Subcutaneous abdominal adipose tissue (tissue), 5 donors: ENCODE data around the gene TTC39B.
A peak's percentile ranks its signal among the peaks of the same experiment; 100 is the strongest.

Experiments
- H3K27ac ChIP-seq: one replicate; pipeline ENCODE4 v1.7.0; 2013; ENCODE audit warnings: low read depth, mild to moderate bottlenecking, inconsistent platforms, low read length, moderate library complexity
- H3K27me3 ChIP-seq, 5 donors: one replicate each; pipeline ENCODE4 v1.7.0; 2013; ENCODE audit warnings: low read length in 5 of 5, inconsistent platforms in 1 of 5; ENCODE audit not compliant: control insufficient read depth in 5 of 5, insufficient read depth in 4 of 5
- H3K36me3 ChIP-seq, 5 donors: one replicate each; pipeline ENCODE4 v1.7.0; 2013; ENCODE audit warnings: low read length in 5 of 5; ENCODE audit not compliant: control insufficient read depth in 5 of 5, insufficient read depth in 5 of 5
- H3K4me1 ChIP-seq, 5 donors: one replicate each; pipeline ENCODE4 v1.7.0; 2013; ENCODE audit warnings: low read length in 5 of 5, mild to moderate bottlenecking in 3 of 5, moderate library complexity in 1 of 5; ENCODE audit not compliant: control insufficient read depth in 5 of 5, insufficient read depth in 5 of 5
- H3K4me3 ChIP-seq, 5 donors: one replicate each; pipeline ENCODE4 v1.7.0; 2013; ENCODE audit warnings: low read length in 5 of 5, low read depth in 1 of 5
- H3K9ac ChIP-seq, 5 donors: one replicate each; pipeline ENCODE4 v1.7.0; 2013; ENCODE audit warnings: low read length in 5 of 5, mild to moderate bottlenecking in 4 of 5, moderate library complexity in 3 of 5
- H3K9me3 ChIP-seq, 5 donors: one replicate each; pipeline ENCODE4 v1.7.0; 2013; ENCODE audit warnings: low read length in 5 of 5; ENCODE audit not compliant: control insufficient read depth in 5 of 5
- donor health status: healthy.
- donor health status: healthy.
- donor health status: healthy.
- donor health status: healthy.
- donor health status: healthy.

Gene TTC39B

GRCh38 chr9:15219546-15219945 is 87.5 kb downstream of the TTC39B start:
- Histone ChIP-seq H3K36me3 (no peaks in the 10 kb centered on the region), H3K9me3 (no peaks in the 10 kb centered on the region), H3K4me1 (peaks cover 0 to 16% (median 0%) of the 10 kb centered on the region in 5 donors), H3K9ac (no peak overlapping the region), H3K27ac (no peak overlapping the region), H3K27me3 (no peaks in the 10 kb centered on the region), H3K4me3 (no peak overlapping the region)

DNA sequence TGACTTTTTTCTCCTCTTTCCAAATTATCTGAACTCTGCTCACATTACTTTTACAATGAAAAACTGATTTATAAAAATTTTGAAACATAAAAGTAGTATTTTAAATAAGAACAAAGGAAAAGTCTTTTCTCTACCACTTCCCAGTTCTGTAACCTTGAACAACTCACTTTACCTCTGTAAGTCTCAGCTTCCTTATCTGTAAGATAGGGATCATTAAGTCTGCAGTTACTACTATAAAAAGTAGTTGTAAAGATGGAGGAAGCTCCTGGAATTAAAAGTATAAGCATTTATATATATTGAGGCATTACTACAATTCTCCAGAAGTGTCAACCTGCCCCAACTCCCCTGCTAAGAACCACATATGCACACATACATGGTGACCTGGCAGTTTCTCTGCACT is 88.0 kb downstream of the TTC39B start:
- peaks cover 0 to 16% (median 0%) of the 10 kb centered on the region in 5 donors for H3K4me1 ChIP-seq
- H3K4me3 ChIP-seq = no peak overlapping the region
- no peak overlapping the region for H3K27ac ChIP-seq
- H3K36me3 ChIP-seq = no peaks in the 10 kb centered on the region
- no peaks in the 10 kb centered on the region for H3K27me3 ChIP-seq
- no peak overlapping the region for H3K9ac ChIP-seq
- no peaks in the 10 kb centered on the region for H3K9me3 ChIP-seq

DNA sequence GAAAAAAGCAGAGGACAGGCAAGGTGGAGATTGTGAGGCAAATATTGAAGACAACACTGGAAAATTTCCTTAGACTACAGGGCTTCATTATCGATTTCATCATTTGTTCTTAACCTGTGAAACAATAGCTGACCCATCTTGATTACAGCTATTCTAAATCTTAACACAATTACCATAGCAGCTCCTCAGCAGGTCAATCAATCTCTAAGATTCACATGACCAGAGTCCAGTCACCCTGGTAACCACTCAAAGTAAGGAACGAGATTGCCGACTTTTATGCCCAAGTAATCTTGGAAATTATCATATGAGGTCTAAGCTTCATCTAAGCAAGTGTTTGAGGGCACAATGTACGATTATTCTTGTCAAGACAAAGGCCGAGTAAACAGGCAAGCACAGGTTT is 93.8 kb downstream of the TTC39B start:
- no peaks in the 10 kb centered on the region for H3K9me3 ChIP-seq
- H3K27me3 ChIP-seq = no peaks in the 10 kb centered on the region
- no peaks in the 10 kb centered on the region for H3K36me3 ChIP-seq
- H3K27ac ChIP-seq = no peak overlapping the region
- H3K9ac ChIP-seq = no peak overlapping the region
- H3K4me1 ChIP-seq = peaks cover 0 to 8% (median 0%) of the 10 kb centered on the region in 5 donors
- H3K4me3 ChIP-seq = no peak overlapping the region

GRCh38 chr9:15211815-15212495 is 95.1 kb downstream of the TTC39B start:
- H3K4me1 ChIP-seq = peaks cover 0 to 9% (median 0%) of the 10 kb centered on the region in 5 donors
- peak overlapping the region in 1 of 5 donors; percentile 64 for H3K9ac ChIP-seq
- no peaks in the 10 kb centered on the region for H3K9me3 ChIP-seq
- H3K36me3 ChIP-seq = no peaks in the 10 kb centered on the region
- no peaks in the 10 kb centered on the region for H3K27me3 ChIP-seq
- H3K27ac ChIP-seq = no peak overlapping the region
- H3K4me3 ChIP-seq = no peak overlapping the region

- H3K9ac ChIP-seq = peak overlapping the region in 1 of 5 donors; percentile 64
- H3K9me3 ChIP-seq = no peaks in the 10 kb centered on the region
- H3K4me1 ChIP-seq = peaks cover 0 to 9% (median 0%) of the 10 kb centered on the region in 5 donors
- no peaks in the 10 kb centered on the region for H3K27me3 ChIP-seq
- H3K36me3 ChIP-seq = no peaks in the 10 kb centered on the region
- H3K4me3 ChIP-seq = no peak overlapping the region
- H3K27ac ChIP-seq = no peak overlapping the region
These were observed 95.7 kb downstream of the TTC39B start for GRCh38 chr9:15211160-15211814.

GRCh38 chr9:15206903-15207696 is 99.9 kb downstream of the TTC39B start:
- Histone ChIP-seq H3K27ac (no peak overlapping the region), H3K4me1 (peaks cover 0 to 9% (median 0%) of the 10 kb centered on the region in 5 donors), H3K9me3 (no peaks in the 10 kb centered on the region), H3K36me3 (peaks cover 0 to 3% (median 0%) of the 10 kb centered on the region in 5 donors), H3K27me3 (no peaks in the 10 kb centered on the region), H3K4me3 (no peak overlapping the region), H3K9ac (no peak overlapping the region)

GRCh38 chr9:15205632-15206420 is 101.2 kb downstream of the TTC39B start:
- Histone ChIP-seq H3K27me3 (no peaks in the 10 kb centered on the region), H3K27ac (no peak overlapping the region), H3K36me3 (peaks cover 0 to 5% (median 3%) of the 10 kb centered on the region in 5 donors), H3K4me1 (peaks cover 0 to 3% (median 0%) of the 10 kb centered on the region in 5 donors), H3K4me3 (no peak overlapping the region), H3K9me3 (no peaks in the 10 kb centered on the region), H3K9ac (no peak overlapping the region)

DNA sequence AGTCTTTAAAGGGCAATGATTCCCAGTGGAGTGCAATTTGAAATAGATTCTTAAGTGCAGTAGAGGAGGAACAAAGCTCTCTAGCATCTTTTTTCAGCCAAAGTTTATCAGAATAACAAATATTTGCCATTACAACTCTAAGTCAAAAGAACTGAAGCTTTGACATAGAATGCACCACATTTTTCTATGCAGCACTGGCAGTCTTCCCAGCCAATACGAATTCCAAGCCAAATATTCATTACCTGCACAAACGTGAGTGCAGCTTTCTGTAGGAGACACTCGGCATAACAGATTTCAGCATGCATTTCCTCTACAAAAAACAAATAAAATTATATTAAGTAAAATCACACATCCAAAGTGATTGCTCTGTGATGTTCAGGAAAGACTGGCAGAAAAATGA is 103.4 kb downstream of the TTC39B start:
- Histone ChIP-seq H3K4me3 (no peak overlapping the region), H3K36me3 (peaks cover 0 to 5% (median 3%) of the 10 kb centered on the region in 5 donors), H3K9ac (no peak overlapping the region), H3K27me3 (no peaks in the 10 kb centered on the region), H3K9me3 (no peaks in the 10 kb centered on the region), H3K27ac (no peak overlapping the region), H3K4me1 (peaks cover 0 to 3% (median 0%) of the 10 kb centered on the region in 5 donors)

- peaks cover 0 to 4% (median 0%) of the 10 kb centered on the region in 5 donors for H3K9me3 ChIP-seq
- no peak overlapping the region for H3K27ac ChIP-seq
- peaks cover 3 to 8% (median 5%) of the 10 kb centered on the region in 5 donors for H3K36me3 ChIP-seq
- H3K9ac ChIP-seq = no peak overlapping the region
- H3K4me3 ChIP-seq = no peak overlapping the region
- no peaks in the 10 kb centered on the region for H3K27me3 ChIP-seq
- no peaks in the 10 kb centered on the region for H3K4me1 ChIP-seq
These were observed 106.9 kb downstream of the TTC39B start for GRCh38 chr9:15200111-15200510.
